Peyer's patch (tissue), 4 donors: ENCODE measurements around the gene WIPF3. TPM values are rescaled to one million over a fixed set of nuclear protein-coding genes. Genes with fewer than 3 reads are reported as not detected.

Experiments
- DNase-seq, 3 donors: peaks; one replicate each; pipeline ENCODE4 v3.0.0-alpha.2; 2017 to 2019
- H3K27ac ChIP-seq, 4 donors: fragments of 200-600 bp; sonication (generic); one replicate each; pipeline ENCODE4 v1.5.1; 2016 to 2019
- H3K27me3 ChIP-seq, 2 donors: fragments of 200-600 bp; sonication (generic); one replicate each; pipeline ENCODE4 v1.5.1; 2019
- H3K36me3 ChIP-seq, 3 donors: fragments of 200-600 bp; sonication (generic); one replicate each; pipeline ENCODE4 v1.5.1; 2016 to 2019
- H3K4me1 ChIP-seq, 4 donors: fragments of 200-600 bp; sonication (generic); one replicate each; pipeline ENCODE4 v1.5.1; 2016 to 2019
- H3K4me3 ChIP-seq, 4 donors: fragments of 200-600 bp; sonication (generic); 1 replicate in 3 of 4; 2 replicates in 1 of 4; pipeline ENCODE4 v1.5.1; 2016 to 2019; ENCODE audit warnings: mild to moderate bottlenecking in 1 of 4
- H3K9me3 ChIP-seq, 4 donors: fragments of 200-600 bp; sonication (generic); one replicate each; pipeline ENCODE4 v1.5.1; 2016 to 2019; ENCODE audit warnings: mild to moderate bottlenecking in 1 of 4
- CTCF ChIP-seq, 6 experiments: fragments of 450-650 bp in 4 of 6; fragments of 200-600 bp in 2 of 6; sonication (generic) in 1 of 6; IDR thresholded peaks; one replicate each; pipeline ENCODE4 v1.5.1; 2017 to 2019; ENCODE audit warnings: antibody characterized with exemption in 6 of 6, mild to moderate bottlenecking in 3 of 6, moderate library complexity in 1 of 6
- POLR2A ChIP-seq, 2 donors: fragments of 450-650 bp; IDR thresholded peaks; one replicate each; pipeline ENCODE4 v1.5.1; 2017; ENCODE audit warnings: antibody characterized with exemption in 2 of 2, mild to moderate bottlenecking in 2 of 2, moderate library complexity in 2 of 2
- total RNA-seq, 4 donors: library from RNA; depleted of rRNA; stranded (reverse); fragments of >200 nt; gene quantifications; one replicate each; pipeline ENCODE4 v1.1.0, GENCODE V29; 2016

The WIPF3 gene
- total RNA-seq, 4 donors from 2014 or later: 0.66 to 2.5 (median 0.83) TPM; not detected in 1

GRCh38 chr7:29929018-29929807 lies 122.9 kb downstream of the WIPF3 start:
- Histone ChIP-seq H3K36me3 (no peaks in the 10 kb centered on the region), H3K9me3 (no peaks in the 10 kb centered on the region), H3K27me3 (no peaks in the 10 kb centered on the region), H3K4me1 (no peaks in the 10 kb centered on the region), H3K27ac (no peak overlapping the region), H3K4me3 (no peak overlapping the region)
- TF ChIP-seq CTCF (IDR thresholded peaks at IDR 0.05) (no peak), POLR2A (IDR thresholded peaks at IDR 0.05) (no peak)
- DNase-seq: no peak

- no peak for DNase-seq
- Histone ChIP-seq H3K27me3 (no peaks in the 10 kb centered on the region), H3K27ac (no peak overlapping the region), H3K36me3 (peaks cover 0 to 19% (median 0%) of the 10 kb centered on the region in 3 donors), H3K9me3 (no peaks in the 10 kb centered on the region), H3K4me3 (no peak overlapping the region), H3K4me1 (no peaks in the 10 kb centered on the region)
- TF ChIP-seq POLR2A (IDR thresholded peaks at IDR 0.05): no peak
- TF ChIP-seq CTCF (IDR thresholded peaks at IDR 0.05): no peak
Measured at GRCh38 chr7:29935111-29935510, 128.8 kb downstream of the WIPF3 start.

- peaks cover 0 to 19% (median 0%) of the 10 kb centered on the region in 3 donors for H3K36me3 ChIP-seq
Measured at GRCh38 chr7:29937132-29937531, 130.8 kb downstream of the WIPF3 start.

GRCh38 chr7:29940199-29940598 lies 133.9 kb downstream of the WIPF3 start:
- no peaks in the 10 kb centered on the region for H3K4me1 ChIP-seq
- peaks cover 0 to 12% (median 0%) of the 10 kb centered on the region in 3 donors for H3K36me3 ChIP-seq
- TF ChIP-seq POLR2A (IDR thresholded peaks at IDR 0.05) (no peak), CTCF (IDR thresholded peaks at IDR 0.05) (no peak)
- H3K27me3 ChIP-seq: no peaks in the 10 kb centered on the region
- H3K9me3 ChIP-seq: no peaks in the 10 kb centered on the region
- no peak for DNase-seq
- H3K27ac ChIP-seq: no peak overlapping the region
- H3K4me3 ChIP-seq: no peak overlapping the region

More at GRCh38 chr7:29937132-29937531, 130.8 kb downstream of the WIPF3 start:
- Histone ChIP-seq H3K4me1 (no peaks in the 10 kb centered on the region), H3K27me3 (no peaks in the 10 kb centered on the region), H3K9me3 (no peaks in the 10 kb centered on the region), H3K4me3 (no peak overlapping the region), H3K27ac (no peak overlapping the region)
- TF ChIP-seq POLR2A (IDR thresholded peaks at IDR 0.05) (no peak), CTCF (IDR thresholded peaks at IDR 0.05) (no peak)
- DNase-seq: no peak

- no peak for TF ChIP-seq CTCF (IDR thresholded peaks at IDR 0.05)
- no peak for TF ChIP-seq POLR2A (IDR thresholded peaks at IDR 0.05)
- no peaks in the 10 kb centered on the region for H3K27me3 ChIP-seq
- no peak for DNase-seq
- no peak overlapping the region for H3K27ac ChIP-seq
- no peaks in the 10 kb centered on the region for H3K4me1 ChIP-seq
- no peaks in the 10 kb centered on the region for H3K9me3 ChIP-seq
- H3K4me3 ChIP-seq: no peak overlapping the region
- peaks cover 0 to 4% (median 0%) of the 10 kb centered on the region in 3 donors for H3K36me3 ChIP-seq
Measured at GRCh38 chr7:29945259-29945809, 139.0 kb downstream of the WIPF3 start.
